ENCODE results near the gene DOCK7. TPM values are rescaled to one million over a fixed set of nuclear protein-coding genes. Genes with fewer than 3 reads are reported as not detected.
"Not testable (repeated sequence)": the region's sequence is repeated elsewhere in the genome, so short reads cannot be mapped to it uniquely, and the experiment has no call there.

Gene DOCK7
- total RNA-seq, 2 donors from 2014 or later, result 7.6 to 10.7 TPM

- H3K27me3 Mint-ChIP-seq (ENCODE audit: low read depth), result no peaks in the 10 kb centered on the region
- DNase-seq (no peak), ATAC-seq (replicated peaks in 1 of 2) (no peak)
- H3K27ac Mint-ChIP-seq, result peak overlapping the region; percentile 15
- H3K9me3 Mint-ChIP-seq, result no peaks in the 10 kb centered on the region
- no peaks in the 10 kb centered on the region for H3K36me3 Mint-ChIP-seq (ENCODE audit: insufficient read depth in 2 of 2)
- H3K4me3 Mint-ChIP-seq, result peak overlapping the region in 1 of 2 donors; percentile 7
- H3K4me1 Mint-ChIP-seq (ENCODE audit: low read depth), result no peaks in the 10 kb centered on the region
These were observed 98.9 kb downstream of the DOCK7 start for GRCh38 chr1:62589321-62589720.

GRCh38 chr1:62588000-62588399 is 100.2 kb downstream of the DOCK7 start:
- Mint-ChIP-seq H3K27me3 (ENCODE audit: low read depth) (no peaks in the 10 kb centered on the region), H3K9me3 (no peaks in the 10 kb centered on the region), H3K4me1 (ENCODE audit: low read depth) (no peaks in the 10 kb centered on the region), H3K36me3 (ENCODE audit: insufficient read depth in 2 of 2) (no peaks in the 10 kb centered on the region), H3K4me3 (no peak overlapping the region), H3K27ac (no peak overlapping the region)
- DNase-seq (no peak), ATAC-seq (replicated peaks in 1 of 2) (no peak)

GRCh38 chr1:62585469-62586155 is 102.6 kb downstream of the DOCK7 start:
- no peak for ATAC-seq (replicated peaks in 1 of 2)
- Mint-ChIP-seq H3K27me3 (ENCODE audit: low read depth) (no peaks in the 10 kb centered on the region), H3K27ac (no peak overlapping the region), H3K36me3 (ENCODE audit: insufficient read depth in 2 of 2) (no peaks in the 10 kb centered on the region), H3K4me1 (ENCODE audit: low read depth) (no peaks in the 10 kb centered on the region), H3K9me3 (no peaks in the 10 kb centered on the region), H3K4me3 (no peak overlapping the region)
- no peak for DNase-seq

GRCh38 chr1:62573675-62574074 is 114.5 kb downstream of the DOCK7 start:
- ATAC-seq (replicated peaks in 1 of 2) (no peak), DNase-seq (no peak)
- Mint-ChIP-seq H3K36me3 (ENCODE audit: insufficient read depth in 2 of 2) (peaks cover 5 to 9% of the 10 kb centered on the region in 2 donors), H3K9me3 (peaks cover 0 to 3% of the 10 kb centered on the region in 2 donors), H3K4me1 (ENCODE audit: low read depth) (no peaks in the 10 kb centered on the region), H3K27me3 (ENCODE audit: low read depth) (no peaks in the 10 kb centered on the region), H3K27ac (no peak overlapping the region), H3K4me3 (no peak overlapping the region)

GRCh38 chr1:62572476-62572875 is 115.7 kb downstream of the DOCK7 start:
- peaks cover 3 to 9% of the 10 kb centered on the region in 2 donors for H3K9me3 Mint-ChIP-seq
- H3K27ac Mint-ChIP-seq, result no peak overlapping the region
- no peaks in the 10 kb centered on the region for H3K27me3 Mint-ChIP-seq (ENCODE audit: low read depth)
- H3K4me1 Mint-ChIP-seq (ENCODE audit: low read depth), result no peaks in the 10 kb centered on the region
- no peak for ATAC-seq (replicated peaks in 1 of 2)
- H3K4me3 Mint-ChIP-seq, result no peak overlapping the region
- no peak for DNase-seq
- peaks cover 9 to 12% of the 10 kb centered on the region in 2 donors for H3K36me3 Mint-ChIP-seq (ENCODE audit: insufficient read depth in 2 of 2)

- not testable (repeated sequence) for H3K27me3 Mint-ChIP-seq (ENCODE audit: low read depth); DNase-seq; H3K4me3 Mint-ChIP-seq; H3K4me1 Mint-ChIP-seq (ENCODE audit: low read depth); H3K9me3 Mint-ChIP-seq; ATAC-seq (replicated peaks in 1 of 2); H3K27ac Mint-ChIP-seq
- H3K36me3 Mint-ChIP-seq (ENCODE audit: insufficient read depth in 2 of 2), result peaks cover 9 to 15% of the 10 kb centered on the region in 2 donors
These were observed 116.7 kb downstream of the DOCK7 start for GRCh38 chr1:62571517-62571916.

- H3K9me3 Mint-ChIP-seq, result peaks cover 3 to 10% of the 10 kb centered on the region in 2 donors
- not testable (repeated sequence) for ATAC-seq (replicated peaks in 1 of 2); DNase-seq; H3K4me1 Mint-ChIP-seq (ENCODE audit: low read depth); H3K27ac Mint-ChIP-seq; H3K4me3 Mint-ChIP-seq; H3K27me3 Mint-ChIP-seq (ENCODE audit: low read depth)
- H3K36me3 Mint-ChIP-seq (ENCODE audit: insufficient read depth in 2 of 2), result peaks cover 7 to 16% of the 10 kb centered on the region in 2 donors
These were observed 120.3 kb downstream of the DOCK7 start for GRCh38 chr1:62567926-62568325.

- H3K27ac Mint-ChIP-seq; ATAC-seq (replicated peaks in 1 of 2); H3K27me3 Mint-ChIP-seq (ENCODE audit: low read depth); H3K4me3 Mint-ChIP-seq; DNase-seq; H3K4me1 Mint-ChIP-seq (ENCODE audit: low read depth): not testable (repeated sequence)
- H3K36me3 Mint-ChIP-seq (ENCODE audit: insufficient read depth in 2 of 2), result peaks cover 7 to 16% of the 10 kb centered on the region in 2 donors
- peaks cover 3 to 10% of the 10 kb centered on the region in 2 donors for H3K9me3 Mint-ChIP-seq
These were observed 121.0 kb downstream of the DOCK7 start for GRCh38 chr1:62567182-62567581.

GRCh38 chr1:62561306-62561705 is 126.9 kb downstream of the DOCK7 start:
- H3K4me3 Mint-ChIP-seq, result no peak overlapping the region
- H3K9me3 Mint-ChIP-seq, result peaks cover 0 to 2% of the 10 kb centered on the region in 2 donors
- no peaks in the 10 kb centered on the region for H3K27me3 Mint-ChIP-seq (ENCODE audit: low read depth)
- no peak for ATAC-seq (replicated peaks in 1 of 2)
- H3K36me3 Mint-ChIP-seq (ENCODE audit: insufficient read depth in 2 of 2), result peaks cover 0 to 4% of the 10 kb centered on the region in 2 donors
- DNase-seq, result no peak
- H3K27ac Mint-ChIP-seq, result no peak overlapping the region
- H3K4me1 Mint-ChIP-seq (ENCODE audit: low read depth), result no peaks in the 10 kb centered on the region

- H3K27me3 Mint-ChIP-seq (ENCODE audit: low read depth), result no peaks in the 10 kb centered on the region
- H3K9me3 Mint-ChIP-seq, result no peaks in the 10 kb centered on the region
- H3K27ac Mint-ChIP-seq, result no peak overlapping the region
- no peak for DNase-seq
- no peak overlapping the region for H3K4me3 Mint-ChIP-seq
- ATAC-seq (replicated peaks in 1 of 2), result no peak
- H3K4me1 Mint-ChIP-seq (ENCODE audit: low read depth), result no peaks in the 10 kb centered on the region
- no peaks in the 10 kb centered on the region for H3K36me3 Mint-ChIP-seq (ENCODE audit: insufficient read depth in 2 of 2)
These were observed 143.6 kb downstream of the DOCK7 start for GRCh38 chr1:62544570-62544969.

GRCh38 chr1:62541048-62541447 is 147.1 kb downstream of the DOCK7 start:
- no peak overlapping the region for H3K4me3 Mint-ChIP-seq

GRCh38 chr1:62539028-62539447 is 149.1 kb downstream of the DOCK7 start:
- Mint-ChIP-seq H3K36me3 (ENCODE audit: insufficient read depth in 2 of 2) (no peaks in the 10 kb centered on the region), H3K4me1 (ENCODE audit: low read depth) (no peaks in the 10 kb centered on the region), H3K27me3 (ENCODE audit: low read depth) (no peaks in the 10 kb centered on the region), H3K9me3 (no peaks in the 10 kb centered on the region), H3K4me3 (no peak overlapping the region), H3K27ac (no peak overlapping the region)
- DNase-seq (no peak), ATAC-seq (replicated peaks in 1 of 2) (no peak)

More at GRCh38 chr1:62541048-62541447, 147.1 kb downstream of the DOCK7 start:
- H3K4me1 Mint-ChIP-seq (ENCODE audit: low read depth), result no peaks in the 10 kb centered on the region
- H3K9me3 Mint-ChIP-seq, result no peaks in the 10 kb centered on the region
- H3K36me3 Mint-ChIP-seq (ENCODE audit: insufficient read depth in 2 of 2), result no peaks in the 10 kb centered on the region
- no peak overlapping the region for H3K27ac Mint-ChIP-seq
- ATAC-seq (replicated peaks in 1 of 2) (no peak), DNase-seq (no peak)
- H3K27me3 Mint-ChIP-seq (ENCODE audit: low read depth), result no peaks in the 10 kb centered on the region

- no peaks in the 10 kb centered on the region for H3K9me3 Mint-ChIP-seq
- ATAC-seq (replicated peaks in 1 of 2) (no peak), DNase-seq (no peak)
- H3K4me1 Mint-ChIP-seq (ENCODE audit: low read depth), result no peaks in the 10 kb centered on the region
- H3K27ac Mint-ChIP-seq, result no peak overlapping the region
- H3K4me3 Mint-ChIP-seq, result no peak overlapping the region
- no peaks in the 10 kb centered on the region for H3K27me3 Mint-ChIP-seq (ENCODE audit: low read depth)
- no peaks in the 10 kb centered on the region for H3K36me3 Mint-ChIP-seq (ENCODE audit: insufficient read depth in 2 of 2)
These were observed 151.3 kb downstream of the DOCK7 start for GRCh38 chr1:62536865-62537264.
